Hepatocyte (in vitro differentiated cells): ENCODE data around the gene CACNA1F.

Experiments used
- CTCF ChIP-seq: fragments of 200-600 bp; sonication (generic); IDR thresholded peaks from 2 replicates; pipeline ENCODE4 v1.5.1; 2016; ENCODE audit warnings: antibody characterized with exemption, mild to moderate bottlenecking; ENCODE audit not compliant: poor library complexity
- EZH2 ChIP-seq: fragments of 200-600 bp; sonication (generic); IDR thresholded peaks from 2 replicates; pipeline ENCODE4 v1.6.1; 2016; ENCODE audit warnings: antibody characterized with exemption, mild to moderate bottlenecking, borderline replicate concordance

- TF ChIP-seq EZH2 (no peak), CTCF (no peak)
These were observed 17.4 kb upstream of the CACNA1F start for GRCh38 chrX:49250578-49250977.
